ENCODE results near the gene EPHA8. TPM values are rescaled to one million over a fixed set of nuclear protein-coding genes. Genes with fewer than 3 reads are reported as not detected.

EPHA8 gene
- total RNA-seq, 1 experiment from 2014 or later, result 3.8 TPM

GRCh38 chr1:22594396-22594795 is 31.1 kb downstream of the EPHA8 start (continued):
- TF ChIP-seq, protein P1, sequence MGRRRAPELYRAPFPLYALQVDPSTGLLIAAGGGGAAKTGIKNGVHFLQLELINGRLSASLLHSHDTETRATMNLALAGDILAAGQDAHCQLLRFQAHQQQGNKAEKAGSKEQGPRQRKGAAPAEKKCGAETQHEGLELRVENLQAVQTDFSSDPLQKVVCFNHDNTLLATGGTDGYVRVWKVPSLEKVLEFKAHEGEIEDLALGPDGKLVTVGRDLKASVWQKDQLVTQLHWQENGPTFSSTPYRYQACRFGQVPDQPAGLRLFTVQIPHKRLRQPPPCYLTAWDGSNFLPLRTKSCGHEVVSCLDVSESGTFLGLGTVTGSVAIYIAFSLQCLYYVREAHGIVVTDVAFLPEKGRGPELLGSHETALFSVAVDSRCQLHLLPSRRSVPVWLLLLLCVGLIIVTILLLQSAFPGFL (CRISPR knock-in tag; IDR thresholded peaks at IDR 0.05; ENCODE audit: borderline replicate concordance), result no peak
- TF ChIP-seq, protein P2, sequence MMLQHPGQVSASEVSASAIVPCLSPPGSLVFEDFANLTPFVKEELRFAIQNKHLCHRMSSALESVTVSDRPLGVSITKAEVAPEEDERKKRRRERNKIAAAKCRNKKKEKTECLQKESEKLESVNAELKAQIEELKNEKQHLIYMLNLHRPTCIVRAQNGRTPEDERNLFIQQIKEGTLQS (CRISPR knock-in tag; conservative IDR thresholded peaks at IDR 0.05), result no peak
- no peak for TF ChIP-seq NR3C1 (CRISPR knock-in tag; conservative IDR thresholded peaks at IDR 0.05; ENCODE audit: low read depth)
- no peak for TF ChIP-seq MYBL2 (CRISPR knock-in tag; IDR thresholded peaks at IDR 0.05)

DNA sequence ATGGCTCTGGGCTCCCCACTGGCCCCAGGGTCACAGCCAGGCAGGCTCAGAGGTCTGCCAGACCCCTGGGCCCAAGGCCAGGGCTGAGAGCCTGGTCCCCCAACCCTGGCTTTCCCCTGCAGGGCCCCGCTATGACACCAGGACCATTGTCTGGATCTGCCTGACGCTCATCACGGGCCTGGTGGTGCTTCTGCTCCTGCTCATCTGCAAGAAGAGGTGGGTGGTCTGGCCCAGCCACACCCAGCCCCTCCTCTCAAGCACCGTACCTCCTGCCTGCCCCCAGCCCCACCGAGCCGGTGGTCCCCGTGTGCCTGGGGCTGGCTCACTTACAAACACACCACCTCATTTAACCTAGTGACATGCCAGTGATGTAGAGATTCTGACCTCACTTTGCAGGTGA is 31.8 kb downstream of the EPHA8 start:
- no peaks in the 10 kb centered on the region for H3K36me3 Mint-ChIP-seq
- TF ChIP-seq AR (CRISPR knock-in tag; IDR thresholded peaks at IDR 0.05) (no peak), ZNF396 (CRISPR knock-in tag; IDR thresholded peaks at IDR 0.05; ENCODE audit: borderline replicate concordance) (no peak), ZNF138 (CRISPR knock-in tag; conservative IDR thresholded peaks at IDR 0.05) (no peak), JUN (CRISPR knock-in tag; IDR thresholded peaks at IDR 0.05) (no peak), CREM (CRISPR knock-in tag; IDR thresholded peaks at IDR 0.05) (no peak), FOXK1 (CRISPR knock-in tag; IDR thresholded peaks at IDR 0.05) (no peak), MAX (CRISPR knock-in tag; IDR thresholded peaks at IDR 0.05) (no peak), TP53 (CRISPR knock-in tag; IDR thresholded peaks at IDR 0.05) (no peak), CTCF (IDR thresholded peaks at IDR 0.05) (no peak), GABPB1 (CRISPR knock-in tag; IDR thresholded peaks at IDR 0.05) (no peak), ELF4 (CRISPR knock-in tag; IDR thresholded peaks at IDR 0.05; ENCODE audit: low read depth) (no peak)
- TF ChIP-seq, protein P3, sequence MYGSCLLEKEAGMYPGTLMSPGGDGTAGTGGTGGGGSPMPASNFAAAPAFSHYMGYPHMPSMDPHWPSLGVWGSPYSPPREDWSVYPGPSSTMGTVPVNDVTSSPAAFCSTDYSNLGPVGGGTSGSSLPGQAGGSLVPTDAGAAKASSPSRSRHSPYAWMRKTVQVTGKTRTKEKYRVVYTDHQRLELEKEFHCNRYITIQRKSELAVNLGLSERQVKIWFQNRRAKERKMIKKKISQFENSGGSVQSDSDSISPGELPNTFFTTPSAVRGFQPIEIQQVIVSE (CRISPR knock-in tag; IDR thresholded peaks at IDR 0.05; ENCODE audit: borderline replicate concordance), result no peak
- 0 out of 2 replicates have a peak, but pooled peaks cover 2% of the 10 kb centered on the region for H3K4me1 Mint-ChIP-seq
- H3K27me3 Mint-ChIP-seq (ENCODE audit: low read depth), result no peaks in the 10 kb centered on the region; the same call in 1 of the 2 replicates
- CTCF ChIA-PET, result no interaction called here
- H3K27ac Mint-ChIP-seq, result no peak overlapping the region
- ATAC-seq (no peak), DNase-seq (ENCODE audit: low spot score) (no peak)
- POLR2A ChIA-PET, result no interaction called here
- no peak overlapping the region for H3K4me3 Mint-ChIP-seq
- no peaks in the 10 kb centered on the region for H3K9me3 Mint-ChIP-seq

- no peak overlapping the region for H3K4me3 Mint-ChIP-seq
- no peak overlapping the region for H3K27ac Mint-ChIP-seq
- DNase-seq (ENCODE audit: low spot score) (no peak), ATAC-seq (no peak)
- no peak for TF ChIP-seq MXD4 (CRISPR knock-in tag; IDR thresholded peaks at IDR 0.05; ENCODE audit: borderline replicate concordance)
- TF ChIP-seq ZBTB21 (CRISPR knock-in tag; IDR thresholded peaks at IDR 0.05; ENCODE audit: borderline replicate concordance), result no peak
- TF ChIP-seq FOXK1 (CRISPR knock-in tag; IDR thresholded peaks at IDR 0.05), result no peak
- TF ChIP-seq ZNF138 (CRISPR knock-in tag; conservative IDR thresholded peaks at IDR 0.05), result no peak
- no peak for TF ChIP-seq ZNF121 (CRISPR knock-in tag; IDR thresholded peaks at IDR 0.05)
- TF ChIP-seq, protein P4, sequence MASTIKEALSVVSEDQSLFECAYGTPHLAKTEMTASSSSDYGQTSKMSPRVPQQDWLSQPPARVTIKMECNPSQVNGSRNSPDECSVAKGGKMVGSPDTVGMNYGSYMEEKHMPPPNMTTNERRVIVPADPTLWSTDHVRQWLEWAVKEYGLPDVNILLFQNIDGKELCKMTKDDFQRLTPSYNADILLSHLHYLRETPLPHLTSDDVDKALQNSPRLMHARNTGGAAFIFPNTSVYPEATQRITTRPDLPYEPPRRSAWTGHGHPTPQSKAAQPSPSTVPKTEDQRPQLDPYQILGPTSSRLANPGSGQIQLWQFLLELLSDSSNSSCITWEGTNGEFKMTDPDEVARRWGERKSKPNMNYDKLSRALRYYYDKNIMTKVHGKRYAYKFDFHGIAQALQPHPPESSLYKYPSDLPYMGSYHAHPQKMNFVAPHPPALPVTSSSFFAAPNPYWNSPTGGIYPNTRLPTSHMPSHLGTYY (CRISPR knock-in tag; IDR thresholded peaks at IDR 0.05), result no peak
- TF ChIP-seq, protein P5, sequence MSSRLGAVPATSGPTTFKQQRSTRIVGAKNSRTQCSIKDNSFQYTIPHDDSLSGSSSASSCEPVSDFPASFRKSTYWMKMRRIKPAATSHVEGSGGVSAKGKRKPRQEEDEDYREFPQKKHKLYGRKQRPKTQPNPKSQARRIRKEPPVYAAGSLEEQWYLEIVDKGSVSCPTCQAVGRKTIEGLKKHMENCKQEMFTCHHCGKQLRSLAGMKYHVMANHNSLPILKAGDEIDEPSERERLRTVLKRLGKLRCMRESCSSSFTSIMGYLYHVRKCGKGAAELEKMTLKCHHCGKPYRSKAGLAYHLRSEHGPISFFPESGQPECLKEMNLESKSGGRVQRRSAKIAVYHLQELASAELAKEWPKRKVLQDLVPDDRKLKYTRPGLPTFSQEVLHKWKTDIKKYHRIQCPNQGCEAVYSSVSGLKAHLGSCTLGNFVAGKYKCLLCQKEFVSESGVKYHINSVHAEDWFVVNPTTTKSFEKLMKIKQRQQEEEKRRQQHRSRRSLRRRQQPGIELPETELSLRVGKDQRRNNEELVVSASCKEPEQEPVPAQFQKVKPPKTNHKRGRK (CRISPR knock-in tag; IDR thresholded peaks at IDR 0.05; ENCODE audit: borderline replicate concordance), result no peak
- ChIA-PET CTCF (no interaction called here), POLR2A (no interaction called here)
- no peaks in the 10 kb centered on the region for H3K36me3 Mint-ChIP-seq
- H3K4me1 Mint-ChIP-seq, result 0 out of 2 replicates have a peak, but pooled peaks cover 2% of the 10 kb centered on the region
- no peaks in the 10 kb centered on the region for H3K9me3 Mint-ChIP-seq
- no peaks in the 10 kb centered on the region for H3K27me3 Mint-ChIP-seq (ENCODE audit: low read depth)
These were observed 34.1 kb downstream of the EPHA8 start for GRCh38 chr1:22597301-22597965.
